Trophoblast cell (in vitro differentiated cells and primary cell): ENCODE data around the gene RPL7A.

ENCODE experiments used
- DNase-seq, 2 donors: peaks; one replicate each; pipeline ENCODE4 v3.0.0-alpha.2; 2016
- H2AFZ ChIP-seq: 2 replicates; pipeline ENCODE4 v1.6.1; 2013; ENCODE audit warnings: low read length, moderate library complexity, mild to moderate bottlenecking; ENCODE audit not compliant: insufficient read depth, poor library complexity
- H2AK5ac ChIP-seq: 2 replicates; pipeline ENCODE4 v1.6.1; 2013; ENCODE audit warnings: mild to moderate bottlenecking, low read length
- H2BK120ac ChIP-seq: 2 replicates; pipeline ENCODE4 v1.6.1; 2013; ENCODE audit warnings: low read length, mild to moderate bottlenecking, moderate library complexity; ENCODE audit not compliant: insufficient read depth, poor library complexity
- H2BK12ac ChIP-seq: 2 replicates; pipeline ENCODE4 v1.6.1; 2013; ENCODE audit warnings: mild to moderate bottlenecking, low read length, moderate library complexity
- H2BK5ac ChIP-seq: 2 replicates; pipeline ENCODE4 v1.6.1; 2013; ENCODE audit warnings: low read length, low read depth, moderate library complexity, mild to moderate bottlenecking; ENCODE audit not compliant: poor library complexity
- H3K14ac ChIP-seq: 2 replicates; pipeline ENCODE4 v1.6.1; 2013; ENCODE audit warnings: mild to moderate bottlenecking, low read length
- H3K18ac ChIP-seq: 2 replicates; pipeline ENCODE4 v1.6.1; 2013; ENCODE audit warnings: mild to moderate bottlenecking, low read length
- H3K23ac ChIP-seq: 2 replicates; pipeline ENCODE4 v1.6.1; 2013; ENCODE audit warnings: low read length
- H3K27ac ChIP-seq: 2 replicates; pipeline ENCODE4 v1.5.1; 2013; ENCODE audit warnings: low read depth, mild to moderate bottlenecking, inconsistent platforms, low read length, moderate library complexity
- H3K27me3 ChIP-seq: 2 replicates; pipeline ENCODE4 v1.6.1; 2013; ENCODE audit warnings: inconsistent platforms, mild to moderate bottlenecking, low read length, moderate library complexity; ENCODE audit not compliant: insufficient read depth
- H3K36me3 ChIP-seq, 2 experiments: 1 replicate in 1 of 2; 2 replicates in 1 of 2; pipeline ENCODE4 v1.6.1; 2013; ENCODE audit warnings: low read length in 2 of 2, mild to moderate bottlenecking in 2 of 2, moderate library complexity in 1 of 2; ENCODE audit not compliant: insufficient read depth in 2 of 2, control insufficient read depth in 1 of 2
- H3K4ac ChIP-seq: 2 replicates; pipeline ENCODE4 v1.6.1; 2013; ENCODE audit warnings: low read depth, mild to moderate bottlenecking, low read length, moderate library complexity
- H3K4me1 ChIP-seq, 2 experiments: 1 replicate in 1 of 2; 2 replicates in 1 of 2; pipeline ENCODE4 v1.6.1; 2013; ENCODE audit warnings: low read length in 2 of 2, mild to moderate bottlenecking in 2 of 2, moderate library complexity in 1 of 2; ENCODE audit not compliant: insufficient read depth in 2 of 2, control insufficient read depth in 1 of 2
- H3K4me2 ChIP-seq: 2 replicates; pipeline ENCODE4 v1.6.1; 2013; ENCODE audit warnings: inconsistent platforms, mild to moderate bottlenecking, low read length, moderate library complexity
- H3K4me3 ChIP-seq: 2 replicates; pipeline ENCODE4 v1.5.1; 2013; ENCODE audit warnings: mild to moderate bottlenecking, low read depth, low read length, inconsistent platforms
- H3K79me1 ChIP-seq: one replicate; pipeline ENCODE4 v1.6.1; 2013; ENCODE audit warnings: low read length
- H3K79me2 ChIP-seq: 2 replicates; pipeline ENCODE4 v1.6.1; 2013; ENCODE audit warnings: low read length, mild to moderate bottlenecking; ENCODE audit not compliant: control insufficient read depth, insufficient read depth, poor library complexity
- H3K9ac ChIP-seq: 2 replicates; pipeline ENCODE4 v1.6.1; 2013; ENCODE audit warnings: mild to moderate bottlenecking, low read length
- H3K9me3 ChIP-seq: 2 replicates; pipeline ENCODE4 v1.6.1; 2013; ENCODE audit warnings: low read depth, mild to moderate bottlenecking, control low read depth, inconsistent platforms, low read length; ENCODE audit not compliant: insufficient read depth
- H4K12ac ChIP-seq: 2 replicates; pipeline ENCODE4 v1.6.1; 2013; ENCODE audit warnings: low read depth, mild to moderate bottlenecking, low read length, moderate library complexity
- H4K8ac ChIP-seq: 2 replicates; pipeline ENCODE4 v1.6.1; 2013; ENCODE audit warnings: low read depth, mild to moderate bottlenecking, low read length, moderate library complexity
- H4K91ac ChIP-seq: one replicate; pipeline ENCODE4 v1.6.1; 2013; ENCODE audit warnings: low read depth, mild to moderate bottlenecking, low read length, moderate library complexity
- WGBS: extraction: QIAGEN DNeasy Blood & Tissue Kit; methylation state at CpG from one replicate; pipeline ENCODE4 v1.1.7; 2013; ENCODE audit warnings: missing lambda C conversion rate; ENCODE audit not compliant: insufficient read length, insufficient coverage; ENCODE audit errors: extremely low coverage; 5-methylcytosine and 5-hydroxymethylcytosine counted together

The RPL7A gene

GRCh38 chr9:133341369-133342068 is 6.5 kb upstream of the RPL7A start:
- Histone ChIP-seq H3K27ac (no peak overlapping the region), H3K79me1 (no peaks in the 10 kb centered on the region), H3K4me1 (peaks cover 0 to 4% of the 10 kb centered on the region in 2 experiments), H2AK5ac (no peak overlapping the region), H3K27me3 (no peaks in the 10 kb centered on the region), H3K79me2 (no peaks in the 10 kb centered on the region), H3K4ac (no peak overlapping the region), H3K18ac (no peak overlapping the region), H2BK120ac (no peak overlapping the region), H3K36me3 (peaks cover 63 to 74% of the 10 kb centered on the region in 2 experiments), H2AFZ (no peak overlapping the region), H4K8ac (no peak overlapping the region), H3K14ac (no peak overlapping the region), H4K12ac (no peak overlapping the region), H3K23ac (no peak overlapping the region), H3K9me3 (peaks cover 1% of the 10 kb centered on the region), H2BK5ac (no peak overlapping the region), H2BK12ac (no peak overlapping the region), H3K9ac (no peak overlapping the region), H3K4me2 (no peak overlapping the region), H3K4me3 (no peak overlapping the region), H4K91ac (no peak overlapping the region)
- DNase-seq, result no peak
- WGBS, result no CpG with 5 or more reads among the region's 15 CpGs

- no CpG with 5 or more reads among the region's 12 CpGs for WGBS
- Histone ChIP-seq H3K4me2 (no peak overlapping the region), H3K36me3 (peaks cover 63 to 74% of the 10 kb centered on the region in 2 experiments), H3K27ac (no peak overlapping the region), H2AK5ac (no peak overlapping the region), H4K12ac (no peak overlapping the region), H3K9ac (no peak overlapping the region), H2BK12ac (no peak overlapping the region), H3K23ac (no peak overlapping the region), H3K4me1 (peaks cover 4 to 6% of the 10 kb centered on the region in 2 experiments), H4K91ac (no peak overlapping the region), H2BK5ac (no peak overlapping the region), H2AFZ (no peak overlapping the region), H3K18ac (no peak overlapping the region), H3K27me3 (no peaks in the 10 kb centered on the region), H3K9me3 (peaks cover 1% of the 10 kb centered on the region), H3K79me2 (no peaks in the 10 kb centered on the region), H3K4me3 (no peak overlapping the region), H3K4ac (no peak overlapping the region), H3K14ac (no peak overlapping the region), H2BK120ac (no peak overlapping the region), H4K8ac (no peak overlapping the region), H3K79me1 (no peaks in the 10 kb centered on the region)
- no peak for DNase-seq
Measured at GRCh38 chr9:133342069-133342406, 6.0 kb upstream of the RPL7A start.

- Histone ChIP-seq H3K18ac (no peak overlapping the region), H3K36me3 (peaks cover 63 to 74% of the 10 kb centered on the region in 2 experiments), H3K14ac (no peak overlapping the region), H4K12ac (no peak overlapping the region), H4K91ac (no peak overlapping the region), H3K4me2 (no peak overlapping the region), H2AK5ac (no peak overlapping the region), H3K4me1 (peaks cover 4 to 6% of the 10 kb centered on the region in 2 experiments), H2BK5ac (no peak overlapping the region), H3K27me3 (no peaks in the 10 kb centered on the region), H3K79me2 (peaks cover 3% of the 10 kb centered on the region), H3K4me3 (no peak overlapping the region), H3K9ac (no peak overlapping the region), H3K4ac (no peak overlapping the region), H3K9me3 (peaks cover 1% of the 10 kb centered on the region), H2BK120ac (no peak overlapping the region), H3K27ac (no peak overlapping the region), H2AFZ (no peak overlapping the region), H4K8ac (no peak overlapping the region), H3K23ac (no peak overlapping the region), H3K79me1 (peaks cover 3% of the 10 kb centered on the region), H2BK12ac (no peak overlapping the region)
- WGBS, result no CpG with 5 or more reads among the region's 11 CpGs
- no peak for DNase-seq
Measured at GRCh38 chr9:133342570-133342969, 5.4 kb upstream of the RPL7A start.

GRCh38 chr9:133344071-133344470 is 3.9 kb upstream of the RPL7A start:
- Histone ChIP-seq H3K4me2 (no peak overlapping the region), H2BK5ac (no peak overlapping the region), H4K91ac (no peak overlapping the region)

More at GRCh38 chr9:133344071-133344470, 3.9 kb upstream of the RPL7A start:
- no peak overlapping the region for H3K14ac ChIP-seq
- no peak overlapping the region for H4K8ac ChIP-seq
- H3K4ac ChIP-seq, result no peak overlapping the region
- WGBS, result no CpG with 5 or more reads among the region's 19 CpGs
- peaks cover 12% of the 10 kb centered on the region for H3K79me2 ChIP-seq
- H3K27me3 ChIP-seq, result no peaks in the 10 kb centered on the region
- H2BK120ac ChIP-seq, result no peak overlapping the region
- H3K4me1 ChIP-seq, result peaks cover 4 to 7% of the 10 kb centered on the region in 2 experiments
- H2AFZ ChIP-seq, result no peak overlapping the region
- H3K27ac ChIP-seq, result no peak overlapping the region
- no peak for DNase-seq
- no peak overlapping the region for H2BK12ac ChIP-seq
- no peak overlapping the region for H4K12ac ChIP-seq
- H3K18ac ChIP-seq, result no peak overlapping the region
- no peak overlapping the region for H2AK5ac ChIP-seq
- H3K4me3 ChIP-seq, result no peak overlapping the region
- H3K9me3 ChIP-seq, result peaks cover 1% of the 10 kb centered on the region
- no peak overlapping the region for H3K9ac ChIP-seq
- H3K23ac ChIP-seq, result no peak overlapping the region
- H3K79me1 ChIP-seq, result peaks cover 12% of the 10 kb centered on the region
- peaks cover 67 to 74% of the 10 kb centered on the region in 2 experiments for H3K36me3 ChIP-seq
